Activated T-helper 17 cell treated with anti-CD3 and anti-CD28 coated beads, Interleukin-2, amount 50 U/mL, for 72 hours (primary cell): ENCODE data around the gene LUZP4. TPM values are rescaled to one million over a fixed set of nuclear protein-coding genes. Genes with fewer than 3 reads are reported as not detected.

Experiments
- ATAC-seq: fragments of 150-1000 bp; cut with Tn5 transposase; replicated peaks from 2 replicates; pipeline ENCODE4 v1.10.0; 2021; ENCODE audit warnings: mild to moderate bottlenecking, moderate library complexity
- H3K27ac Mint-ChIP-seq: one replicate; pipeline ENCODE4 v1.8.0; 2022; ENCODE audit warnings: mixed read lengths
- H3K27me3 Mint-ChIP-seq: one replicate; pipeline ENCODE4 v1.8.0; 2022; ENCODE audit warnings: mixed read lengths
- H3K36me3 Mint-ChIP-seq: one replicate; pipeline ENCODE4 v1.8.0; 2022; ENCODE audit warnings: low read depth, mild to moderate bottlenecking, mixed read lengths
- H3K4me1 Mint-ChIP-seq: one replicate; pipeline ENCODE4 v1.8.0; 2022; ENCODE audit warnings: mixed read lengths
- H3K4me3 Mint-ChIP-seq: one replicate; pipeline ENCODE4 v1.8.0; 2022; ENCODE audit warnings: mild to moderate bottlenecking, mixed read lengths
- H3K9me3 Mint-ChIP-seq: one replicate; pipeline ENCODE4 v1.8.0; 2022; ENCODE audit warnings: mixed read lengths
- total RNA-seq, 2 donors: library from RNA; stranded (reverse); gene quantifications; one replicate each; pipeline ENCODE4 v1.2.3, GENCODE V29; 2022

The LUZP4 gene
- total RNA-seq, 2 donors from 2014 or later = not detected

- no peaks in the 10 kb centered on the region for H3K9me3 Mint-ChIP-seq
- ATAC-seq = no peak
- H3K27me3 Mint-ChIP-seq = no peaks in the 10 kb centered on the region
- H3K4me1 Mint-ChIP-seq = no peaks in the 10 kb centered on the region
- H3K27ac Mint-ChIP-seq = no peak overlapping the region
- H3K4me3 Mint-ChIP-seq = no peak overlapping the region
- no peaks in the 10 kb centered on the region for H3K36me3 Mint-ChIP-seq
Measured at GRCh38 chrX:115348446-115349225, 59.1 kb downstream of the LUZP4 start.

GRCh38 chrX:115350711-115351381 lies 61.3 kb downstream of the LUZP4 start:
- Mint-ChIP-seq H3K9me3 (no peaks in the 10 kb centered on the region), H3K27ac (no peak overlapping the region), H3K27me3 (no peaks in the 10 kb centered on the region), H3K36me3 (no peaks in the 10 kb centered on the region), H3K4me3 (no peak overlapping the region), H3K4me1 (no peaks in the 10 kb centered on the region)
- no peak for ATAC-seq

GRCh38 chrX:115356369-115356768 lies 66.9 kb downstream of the LUZP4 start:
- Mint-ChIP-seq H3K27me3 (no peaks in the 10 kb centered on the region), H3K4me1 (no peaks in the 10 kb centered on the region), H3K27ac (no peak overlapping the region), H3K9me3 (no peaks in the 10 kb centered on the region), H3K4me3 (no peak overlapping the region), H3K36me3 (no peaks in the 10 kb centered on the region)
- no peak for ATAC-seq

Other genes with a start within 250 kb of the LUZP4 start
- not detected for gene RBMXL3, start 100.3 kb upstream of the LUZP4 start, total RNA-seq
- gene LRCH2, start 55.6 kb upstream of the LUZP4 start, total RNA-seq = not detected